Stimulated activated CD4-positive, alpha-beta T cell treated with anti-CD3 and anti-CD28 coated beads, Interleukin-2, amount 100 ng/mL, for 4 hours (primary cell): Measurements from ENCODE around the gene ZNF708.
A peak's percentile ranks its signal among the peaks of the same experiment; 100 is the strongest.
"Not testable (repeated sequence)": the region's sequence is repeated elsewhere in the genome, so short reads cannot be mapped to it uniquely, and the experiment has no call there.

Experiments used
- DNase-seq: peaks from one replicate; pipeline ENCODE4 v3.0.0-alpha.2; 2020; ENCODE audit warnings: low read depth

Gene ZNF708

DNA sequence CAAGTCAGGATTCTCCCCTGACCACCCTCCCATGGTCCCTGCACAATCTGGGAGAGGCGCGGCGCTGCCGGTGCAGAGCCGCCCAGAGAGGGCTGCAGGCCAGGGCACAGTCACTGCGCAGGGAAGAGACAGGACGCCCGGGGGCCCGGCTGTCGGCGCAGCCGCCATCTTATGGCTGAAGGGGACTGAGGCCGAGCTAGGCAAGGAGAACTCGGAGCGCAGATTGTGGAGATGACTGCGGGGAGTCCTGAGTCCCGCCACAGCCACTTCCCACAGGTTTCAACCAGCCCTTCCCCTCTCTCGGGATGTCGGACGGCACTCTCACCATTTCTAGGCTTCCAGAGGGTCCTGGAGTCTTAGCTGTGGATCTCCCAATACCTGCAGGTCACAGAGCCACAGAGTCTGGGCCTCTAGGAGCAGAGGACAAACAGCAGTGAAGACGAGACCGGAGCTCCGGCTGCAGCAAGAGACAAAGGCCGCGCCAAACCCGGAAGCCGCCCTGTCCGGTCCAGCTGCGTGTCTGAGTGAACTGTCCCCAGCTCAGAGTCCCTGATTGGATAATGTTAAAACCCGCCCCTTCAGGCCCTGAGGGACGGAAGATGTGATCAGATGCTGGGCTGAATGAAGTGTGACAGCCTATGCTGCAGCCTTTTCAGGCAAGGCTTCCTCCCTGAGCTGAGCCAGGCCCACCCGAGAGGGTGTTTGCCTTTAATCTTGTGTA lies at the start of gene ZNF708:
TSS of gene ZNF708 (minus strand) at position 526 of the 721 bp plus-strand sequence. CDS start at position 328, 198 bp downstream.
- peak; percentile 71 for DNase-seq

DNA sequence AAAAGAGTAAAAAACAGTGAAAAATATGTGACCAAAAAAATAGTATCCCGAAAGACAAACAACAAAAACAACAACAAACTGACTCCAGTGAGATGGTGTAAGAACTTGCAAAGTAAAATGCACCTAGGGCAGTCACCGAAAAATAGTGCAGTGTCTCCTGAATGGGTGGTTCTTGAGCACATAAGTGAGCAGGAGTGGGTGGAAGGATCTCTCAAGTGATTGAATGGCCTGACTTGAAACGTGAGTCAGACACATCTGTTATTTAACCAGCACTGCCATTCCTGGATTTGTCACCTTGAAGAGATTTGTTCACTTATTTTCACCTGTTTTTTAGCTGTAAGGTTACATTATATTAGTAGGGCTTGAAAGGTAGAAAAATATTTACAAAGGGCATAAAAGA lies 33.1 kb upstream of the ZNF708 start:
- no peak for DNase-seq

DNA sequence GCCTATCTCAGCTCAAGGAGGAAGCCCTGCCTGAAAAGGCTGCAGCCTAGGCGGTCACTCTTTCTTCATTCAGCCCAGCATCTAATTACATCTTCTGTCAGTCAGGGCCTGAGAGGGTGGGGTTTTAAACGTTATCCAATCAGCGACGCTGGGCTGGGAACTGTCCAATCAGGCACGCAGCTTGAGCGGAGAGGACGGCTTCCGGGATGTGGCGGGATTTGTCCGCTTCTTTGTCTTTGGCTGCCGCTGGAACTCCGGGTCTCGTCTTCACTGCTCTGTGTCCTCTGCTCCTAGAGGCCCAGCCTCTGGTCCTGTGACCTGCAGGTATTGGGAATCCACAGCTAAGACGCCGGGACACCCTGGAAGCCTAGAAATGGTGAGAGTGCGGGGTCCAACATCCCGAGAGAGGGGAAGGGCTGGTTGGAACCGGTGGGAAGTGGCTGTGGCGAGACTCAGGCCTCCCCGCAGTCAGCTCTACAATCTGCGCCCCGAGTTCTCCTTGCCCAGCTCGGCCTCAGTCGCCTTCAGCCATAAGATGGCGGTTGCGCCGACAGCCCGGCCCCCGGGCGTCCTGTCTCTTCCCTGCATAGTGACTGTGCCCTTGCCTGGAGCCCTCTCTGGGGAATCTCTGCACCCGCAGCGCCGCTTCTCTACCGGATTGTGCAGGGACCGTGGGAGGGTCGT lies 29.7 kb upstream of the ZNF708 start, which contains the start of gene ZNF738:
TSS of gene ZNF738 (plus strand) at position 233 of the 684 bp plus-strand sequence. CDS start at position 374, 141 bp downstream.
- peak; percentile 65 for DNase-seq

DNA sequence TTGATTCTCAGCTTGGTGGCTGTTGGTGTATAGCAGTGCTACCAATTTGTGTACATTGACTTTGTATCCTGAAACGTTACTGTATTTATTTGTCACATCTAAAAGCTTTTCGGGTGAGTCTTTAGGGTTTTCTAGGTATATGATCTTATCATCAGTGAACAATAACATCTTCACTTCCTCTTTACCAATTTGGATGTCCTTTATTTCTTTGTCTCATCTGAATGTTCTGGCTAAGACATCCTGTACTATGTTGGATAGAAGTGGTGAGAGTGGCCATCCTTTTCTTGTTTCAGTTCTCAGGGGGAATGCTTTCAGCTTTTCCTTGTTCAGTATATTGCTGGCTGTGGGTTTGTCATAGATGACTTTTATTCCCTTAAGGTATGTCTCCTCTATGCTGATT lies 23.6 kb upstream of the ZNF708 start:
- no peak for DNase-seq

DNA sequence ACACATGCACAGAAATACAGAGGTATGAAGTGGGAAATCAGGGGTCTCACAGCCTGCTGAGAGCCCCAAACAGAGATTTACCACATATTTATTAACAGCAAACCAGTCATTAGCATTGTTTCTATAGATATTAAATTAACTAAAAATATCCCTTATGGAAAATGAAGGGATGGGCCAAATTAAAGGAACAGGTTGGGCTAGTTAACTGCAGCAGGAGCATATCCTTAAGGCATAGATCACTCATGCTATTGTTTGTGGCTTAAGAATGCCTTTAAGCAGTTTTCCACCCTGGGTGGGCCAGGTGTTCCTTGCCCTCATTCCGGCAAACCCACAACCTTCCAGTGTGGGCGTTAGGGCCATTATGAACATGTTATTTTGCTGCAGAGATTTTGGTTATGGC lies 15.6 kb upstream of the ZNF708 start:
- not testable (repeated sequence) for DNase-seq

DNA sequence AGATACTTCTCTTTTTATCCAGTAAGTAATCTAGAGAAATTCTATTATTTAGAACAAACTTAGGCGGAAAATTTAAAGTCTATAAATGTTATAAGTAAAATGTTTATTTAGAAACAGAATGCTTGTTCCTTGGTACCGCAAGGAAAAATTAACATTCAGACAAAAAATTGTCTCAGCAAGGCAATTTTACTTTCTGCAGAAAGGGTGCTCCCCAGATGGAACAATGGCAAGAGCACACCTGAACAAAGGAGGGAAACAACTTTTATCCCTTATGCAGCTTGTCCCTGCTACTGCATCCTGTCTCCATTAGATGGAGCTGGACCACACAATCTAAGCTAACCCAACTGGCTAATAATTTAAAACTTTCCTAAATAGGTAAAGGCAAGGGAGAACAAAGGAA lies 6.5 kb upstream of the ZNF708 start:
- DNase-seq: no peak

DNA sequence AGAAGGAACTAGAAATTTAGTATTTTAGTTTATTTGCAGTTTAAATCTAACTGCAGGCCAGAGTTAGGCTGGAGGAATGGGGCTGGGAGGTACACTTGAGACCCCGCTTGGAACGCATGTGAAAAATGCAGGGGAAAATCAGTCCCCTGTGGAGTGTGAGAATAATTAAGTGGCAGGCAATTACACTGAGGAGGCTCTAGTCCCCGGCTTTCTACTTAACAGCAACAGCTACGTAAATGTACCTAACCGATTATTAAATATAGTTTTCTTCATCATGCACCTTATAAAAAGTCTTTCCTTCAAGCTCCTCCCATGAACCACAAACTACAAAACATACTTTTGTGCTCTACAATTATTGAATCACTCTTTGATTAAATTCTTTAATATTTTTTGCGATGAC lies 804 bp downstream of the ZNF708 start:
- DNase-seq: no peak

DNA sequence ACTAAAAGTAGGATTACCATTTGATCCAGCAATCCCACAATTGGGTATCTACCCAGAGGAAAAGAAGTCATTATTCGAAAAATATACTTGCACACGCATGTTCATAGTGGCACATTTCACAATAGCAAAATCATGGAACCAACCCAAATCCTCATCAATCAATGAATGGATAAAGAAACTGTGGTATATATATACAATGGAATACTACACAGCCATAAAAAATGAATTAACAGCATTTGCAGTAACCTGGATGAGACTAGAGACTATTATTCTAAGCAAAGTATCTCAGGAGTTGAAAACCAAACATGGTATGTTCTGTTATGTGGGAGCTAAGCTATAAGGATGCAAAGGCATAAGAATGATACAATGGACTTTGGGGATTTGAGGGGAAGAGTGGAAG lies 3.0 kb downstream of the ZNF708 start:
- DNase-seq: no peak

DNA sequence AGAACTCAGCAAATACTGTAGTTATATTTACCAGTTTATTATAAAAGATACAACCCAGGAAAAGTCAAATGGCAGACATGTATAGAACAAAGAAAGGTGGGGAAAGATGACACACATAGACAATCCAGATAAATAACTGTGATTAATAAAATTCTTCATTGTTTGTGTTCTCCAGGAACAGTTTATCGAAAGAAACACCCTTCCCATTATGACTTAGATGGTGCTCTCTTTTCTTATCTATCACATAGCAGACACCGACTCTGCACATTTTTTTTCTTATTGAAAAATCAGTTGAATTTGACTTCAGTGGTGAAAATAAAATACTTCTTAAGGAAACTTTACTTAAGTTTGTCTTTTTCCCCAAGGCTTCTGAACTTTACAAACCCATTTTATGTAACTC lies 6.2 kb downstream of the ZNF708 start:
- no peak for DNase-seq

DNA sequence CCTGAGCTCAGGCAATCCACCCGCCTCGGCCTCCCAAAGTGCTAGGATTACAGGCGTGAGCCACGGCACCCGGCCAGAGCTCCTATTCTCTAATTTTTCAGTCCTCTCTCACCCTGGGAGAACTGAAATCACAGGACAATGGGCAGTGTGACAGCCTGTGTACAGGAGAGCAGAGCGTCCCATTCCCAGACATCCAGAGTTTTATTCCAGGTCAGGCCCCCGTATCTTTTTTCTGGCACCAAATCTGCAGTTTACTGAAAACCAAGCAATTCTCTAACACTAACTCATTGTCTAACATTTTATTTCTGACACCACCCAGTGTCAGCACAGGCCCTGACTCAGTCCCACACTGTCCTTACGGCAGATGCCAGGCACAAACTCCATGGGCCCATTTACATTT lies 6.7 kb downstream of the ZNF708 start:
- DNase-seq: no peak

DNA sequence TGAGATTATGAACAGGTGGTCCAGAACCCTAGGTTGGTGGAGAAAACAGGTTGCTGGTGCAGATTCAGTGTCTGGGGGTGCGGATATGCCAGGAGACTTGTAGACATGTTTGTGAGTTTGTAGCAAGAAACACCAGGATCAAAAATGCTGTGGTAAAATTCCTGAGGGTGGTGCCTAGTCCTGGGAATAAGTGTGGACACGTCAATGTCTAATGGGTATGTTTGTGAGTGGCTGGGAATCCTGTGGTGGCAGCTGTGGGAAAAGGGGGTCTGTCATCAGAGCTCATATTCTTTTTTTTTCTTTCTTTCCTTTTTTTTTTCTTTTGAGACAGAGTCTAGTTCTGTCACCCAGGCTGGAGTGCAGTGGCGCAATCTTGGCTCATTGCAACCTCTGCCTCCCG lies 7.2 kb downstream of the ZNF708 start:
- no peak for DNase-seq

DNA sequence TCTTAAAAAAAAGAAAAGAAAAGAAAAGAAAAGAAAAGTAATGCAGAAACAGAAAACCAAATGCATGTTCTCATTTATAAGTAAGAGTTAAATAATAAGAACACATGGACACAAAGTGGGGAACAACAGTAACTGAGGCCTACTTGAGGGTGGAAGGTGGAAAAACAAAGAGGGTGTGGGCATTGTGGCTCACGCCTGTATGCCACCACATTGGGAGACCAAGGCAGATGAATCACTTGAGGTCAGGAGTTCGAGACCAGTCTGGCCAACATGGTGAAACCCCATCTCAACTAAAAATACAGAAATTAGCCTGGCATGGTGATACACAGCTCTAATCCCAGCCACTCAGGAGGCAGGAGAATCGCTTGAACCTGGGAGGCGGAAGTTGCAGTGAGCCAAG lies 8.1 kb downstream of the ZNF708 start:
- DNase-seq: no peak

DNA sequence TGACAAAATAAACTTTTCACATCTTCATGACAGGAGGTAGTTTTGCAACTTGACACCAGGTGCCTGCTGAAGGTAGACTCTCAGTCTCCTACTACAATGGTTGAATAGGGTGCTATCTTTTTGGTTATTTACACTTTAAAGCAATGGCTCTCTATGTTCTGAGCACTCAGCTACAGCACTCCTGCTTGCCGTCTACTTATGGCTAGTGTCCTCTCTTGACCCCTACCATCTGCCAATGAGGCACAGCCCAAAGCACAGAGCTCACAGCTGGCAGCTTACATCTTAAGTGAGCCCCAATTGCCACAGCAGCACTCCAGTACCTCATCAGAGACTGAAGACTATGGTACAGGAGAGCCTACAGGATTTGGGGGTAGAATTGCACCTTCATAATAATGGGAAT lies 11.4 kb downstream of the ZNF708 start:
- DNase-seq: no peak

DNA sequence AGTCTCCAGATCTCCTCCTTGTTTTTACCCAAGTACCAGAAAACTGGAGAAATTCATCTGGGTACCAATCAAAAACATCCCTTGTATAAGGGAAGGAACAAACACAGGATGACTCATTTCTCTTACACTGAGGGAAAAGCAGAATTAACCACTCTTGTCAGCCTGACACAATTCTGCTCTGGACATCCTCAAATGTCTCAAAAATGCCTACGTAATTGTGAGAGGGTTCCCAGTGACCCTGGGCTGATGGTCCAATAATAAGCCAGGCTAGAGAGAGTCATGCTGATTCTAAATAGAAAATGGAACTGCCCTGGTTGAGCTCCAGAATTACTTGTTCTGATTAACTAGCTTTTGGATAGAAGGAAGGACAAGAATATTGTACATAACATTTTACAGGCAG lies 14.5 kb downstream of the ZNF708 start:
- DNase-seq: no peak

DNA sequence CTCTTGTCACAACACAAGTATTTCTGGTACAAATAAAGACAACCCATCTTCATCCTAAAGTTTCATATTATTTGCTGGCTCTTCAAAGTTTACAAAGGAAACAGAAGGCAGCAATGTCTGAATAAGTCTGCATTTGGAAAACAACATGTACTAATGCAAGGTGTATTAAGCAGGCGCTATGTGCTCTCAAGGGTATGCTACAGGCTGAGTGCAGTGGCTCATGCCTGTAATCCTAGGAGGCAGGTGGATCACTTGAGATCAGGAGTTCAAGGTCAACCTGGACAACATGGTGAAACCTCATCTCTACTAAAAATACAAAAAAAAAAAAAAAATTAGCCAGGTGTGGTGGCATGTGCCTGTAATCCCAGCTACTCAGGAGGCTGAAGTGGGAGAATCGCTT lies 16.4 kb downstream of the ZNF708 start:
- not testable (repeated sequence) for DNase-seq

DNA sequence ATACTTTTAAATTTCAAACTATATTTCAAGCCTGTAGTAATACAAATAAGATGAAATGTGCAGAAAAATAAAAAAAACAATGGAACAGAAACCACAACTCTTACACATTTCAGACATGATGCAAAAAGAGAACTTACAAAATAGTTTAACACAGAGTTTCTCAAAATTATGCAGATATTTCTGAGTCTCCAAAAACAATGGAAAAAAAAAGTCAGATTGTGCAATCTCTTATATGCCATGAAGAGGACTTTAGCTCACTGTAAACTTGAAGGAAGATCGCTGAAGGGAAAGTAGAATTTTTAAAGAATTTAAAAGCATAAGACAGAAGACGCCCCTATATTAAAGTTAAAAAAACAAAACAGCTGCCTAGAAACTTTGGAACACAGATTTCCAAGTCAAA lies 20.4 kb downstream of the ZNF708 start:
- no peak for DNase-seq

DNA sequence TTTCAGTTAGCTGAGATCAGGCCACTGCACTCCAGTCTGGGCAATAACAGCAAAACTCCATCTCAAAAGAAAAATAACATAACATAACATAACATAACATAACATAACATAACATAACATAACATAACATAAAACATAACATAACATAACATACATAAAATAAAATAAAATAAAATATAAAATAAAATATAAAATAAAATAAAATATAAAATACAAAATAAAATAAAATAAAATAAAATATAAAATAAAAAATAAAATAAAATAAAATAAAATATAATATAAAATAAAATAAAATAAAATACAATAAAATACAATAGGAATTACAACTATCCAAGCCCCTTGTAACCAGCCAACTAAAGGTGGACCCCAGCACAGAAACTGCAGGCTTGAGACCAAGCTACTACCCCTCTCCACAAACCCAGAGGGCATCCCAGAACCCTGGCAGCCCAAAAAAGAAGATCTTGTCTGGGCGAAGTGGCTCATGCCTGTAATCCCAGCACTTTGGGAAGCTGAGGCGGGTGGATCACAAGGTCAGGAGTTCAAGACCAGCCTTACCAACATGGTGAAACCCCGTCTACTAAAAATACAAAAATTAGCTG lies 22.2 kb downstream of the ZNF708 start:
- DNase-seq: not testable (repeated sequence)

DNA sequence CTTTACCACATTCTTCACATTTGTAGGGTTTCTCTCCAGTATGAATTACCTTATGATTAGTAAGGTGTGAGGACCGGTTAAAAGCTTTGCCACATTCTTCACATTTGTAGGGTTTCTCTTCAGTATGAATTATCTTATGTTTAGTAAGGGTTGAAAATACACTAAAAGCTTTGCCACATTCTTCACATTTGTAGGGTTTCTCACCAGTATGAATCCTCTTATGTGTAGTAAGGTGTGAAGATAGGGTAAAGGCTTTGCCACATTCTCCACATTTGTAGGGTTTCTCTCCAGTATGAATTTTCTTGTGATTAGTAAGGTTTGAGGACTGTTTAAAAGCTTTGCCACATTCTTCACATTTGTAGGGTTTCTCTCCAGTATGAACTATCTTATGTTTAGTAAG lies 35.4 kb downstream of the ZNF708 start:
- DNase-seq: not testable (repeated sequence)

DNA sequence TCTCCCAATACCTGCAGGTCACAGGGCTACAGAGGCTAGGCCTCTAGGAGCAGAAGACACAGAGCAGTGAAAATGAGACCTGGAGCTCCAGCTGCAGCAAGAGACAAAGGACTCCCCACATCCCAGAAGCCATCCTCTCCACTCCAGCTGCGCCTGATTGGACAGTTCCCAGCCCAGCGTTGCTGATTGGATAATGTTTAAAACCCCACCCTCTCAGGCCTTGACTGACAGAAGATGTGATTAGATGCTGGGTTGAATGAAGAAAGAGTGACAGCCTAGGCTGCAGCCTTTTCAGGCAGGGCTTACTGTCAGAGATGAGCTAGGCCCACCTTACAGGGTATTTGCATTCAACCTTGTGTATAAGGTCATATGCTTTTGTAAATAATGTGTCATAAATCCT lies 59.4 kb downstream of the ZNF708 start:
- no peak for DNase-seq

DNA sequence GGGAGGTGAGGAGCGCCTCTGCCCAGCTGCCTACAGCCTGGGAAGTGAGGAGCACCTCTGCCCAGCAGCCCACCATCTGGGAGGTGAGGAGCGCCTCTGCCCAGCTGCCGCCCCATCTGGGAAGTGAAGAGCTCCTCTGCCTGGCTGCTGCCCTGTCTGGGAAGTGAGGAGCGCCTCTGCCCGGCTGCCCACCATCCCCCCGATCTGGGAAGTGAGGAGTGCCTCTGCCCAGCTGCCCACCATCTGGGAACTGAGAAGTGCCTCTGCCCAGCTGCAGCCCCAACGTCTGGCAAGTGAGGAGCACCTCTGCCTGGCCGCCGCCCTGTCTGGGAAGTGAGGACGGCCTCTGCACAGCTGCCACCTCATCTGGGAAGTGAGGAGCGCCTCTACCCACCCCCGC lies 64.3 kb downstream of the ZNF708 start:
- DNase-seq: no peak

DNA sequence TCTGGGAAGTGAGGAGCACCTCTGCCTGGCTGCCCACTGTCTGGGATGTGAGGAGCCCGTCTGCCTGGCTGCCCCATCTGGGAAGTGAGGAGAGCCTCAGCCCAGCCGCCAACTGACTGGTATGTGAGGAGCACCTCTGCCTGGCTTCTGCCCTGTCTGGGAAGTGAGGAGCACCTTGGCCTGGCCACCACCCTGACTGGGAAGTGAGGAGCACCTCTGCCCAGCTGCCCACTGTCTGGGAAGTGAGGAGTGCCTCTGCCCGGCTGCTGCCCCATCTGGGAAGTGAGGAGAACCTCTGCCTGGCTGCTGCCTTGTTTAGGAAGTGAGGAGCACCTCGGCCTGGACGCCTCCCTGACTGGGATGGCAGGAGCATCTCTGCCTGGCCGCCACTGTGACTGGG lies 64.8 kb downstream of the ZNF708 start:
- DNase-seq: no peak

DNA sequence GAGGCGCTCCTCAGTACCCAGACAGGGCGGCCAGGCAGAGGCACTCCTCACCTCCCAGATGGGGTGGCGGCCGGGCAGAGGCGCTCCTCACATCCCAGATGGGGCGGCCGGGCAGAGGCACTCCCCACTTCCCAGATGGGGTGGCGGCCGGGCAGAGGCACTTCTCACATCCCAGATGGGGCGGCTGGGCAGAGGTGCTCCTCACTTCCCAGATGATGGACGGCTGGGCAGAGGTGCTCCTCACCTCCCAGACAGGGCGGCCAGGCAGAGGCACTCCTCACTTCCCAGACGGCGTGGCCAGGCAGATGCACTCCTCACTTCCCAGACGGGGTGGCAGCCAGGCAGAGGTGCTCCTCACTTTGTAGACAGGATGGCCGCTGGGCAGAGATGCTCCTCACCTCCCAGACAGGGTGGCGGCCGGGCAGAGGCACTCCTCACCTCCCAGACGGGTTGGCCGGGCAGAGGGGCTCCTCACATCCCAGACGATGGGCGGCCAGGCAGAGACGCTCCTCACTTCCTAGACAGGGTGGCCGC lies 68.3 kb downstream of the ZNF708 start:
- DNase-seq: not testable (repeated sequence)
